WERI-Rb-1 (cell line): ENCODE data around the gene EYA4.

Experiments
- DNase-seq: peaks from one replicate; pipeline ENCODE4 v3.0.0-alpha.2; 2020
- H3K27ac ChIP-seq: fragments of 250-450 bp; sonication (Bioruptor Pico); 2 replicates; pipeline ENCODE4 v1.5.1; 2020; ENCODE audit warnings: mild to moderate bottlenecking, moderate library complexity
- H3K27me3 ChIP-seq: fragments of 250-450 bp; sonication (Bioruptor Pico); 2 replicates; pipeline ENCODE4 v1.5.1; 2021; ENCODE audit warnings: mild to moderate bottlenecking, low read depth, moderate library complexity; ENCODE audit not compliant: insufficient read depth, severe bottlenecking
- H3K36me3 ChIP-seq: fragments of 250-450 bp; sonication (Bioruptor Pico); 2 replicates; pipeline ENCODE4 v1.5.1; 2020; ENCODE audit warnings: mild to moderate bottlenecking, moderate library complexity
- H3K4me3 ChIP-seq: 2 replicates; pipeline ENCODE4 v1.5.1; 2011; ENCODE audit warnings: low read depth, mild to moderate bottlenecking, control low read depth, low read length
- H3K9me3 ChIP-seq: fragments of 250-450 bp; sonication (Bioruptor Pico); 2 replicates; pipeline ENCODE4 v1.5.1; 2021; ENCODE audit warnings: mild to moderate bottlenecking, moderate library complexity; ENCODE audit not compliant: severe bottlenecking
- TF ChIP-seq, protein P1 (sequence below): IDR thresholded peaks from 2 replicates; pipeline ENCODE4 v1.5.1; 2011; ENCODE audit warnings: low read depth, mild to moderate bottlenecking, control low read depth, inconsistent platforms, low read length

The EYA4 gene

DNA sequence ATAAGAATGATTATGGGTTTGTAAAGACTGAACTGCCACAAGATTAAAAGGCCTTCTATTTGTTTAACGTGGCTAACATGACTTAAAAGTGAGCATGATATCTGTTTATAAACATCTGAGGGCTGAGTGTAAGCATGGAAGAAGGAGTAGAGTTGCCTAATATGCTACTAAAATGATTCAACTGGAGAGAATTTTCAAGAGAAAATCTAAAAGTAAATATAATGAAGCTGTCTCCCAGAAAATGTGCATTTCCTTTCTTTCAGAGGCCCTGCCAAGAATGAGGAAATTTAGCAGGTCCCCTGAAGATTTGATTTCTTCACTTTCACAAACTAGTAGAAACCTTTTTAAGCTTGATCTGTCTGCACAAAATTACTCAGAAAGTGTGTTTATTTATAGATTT is 4.2 kb upstream of the EYA4 start:
- no peaks in the 10 kb centered on the region for H3K36me3 ChIP-seq
- H3K9me3 ChIP-seq, result no peaks in the 10 kb centered on the region
- TF ChIP-seq, protein P1, sequence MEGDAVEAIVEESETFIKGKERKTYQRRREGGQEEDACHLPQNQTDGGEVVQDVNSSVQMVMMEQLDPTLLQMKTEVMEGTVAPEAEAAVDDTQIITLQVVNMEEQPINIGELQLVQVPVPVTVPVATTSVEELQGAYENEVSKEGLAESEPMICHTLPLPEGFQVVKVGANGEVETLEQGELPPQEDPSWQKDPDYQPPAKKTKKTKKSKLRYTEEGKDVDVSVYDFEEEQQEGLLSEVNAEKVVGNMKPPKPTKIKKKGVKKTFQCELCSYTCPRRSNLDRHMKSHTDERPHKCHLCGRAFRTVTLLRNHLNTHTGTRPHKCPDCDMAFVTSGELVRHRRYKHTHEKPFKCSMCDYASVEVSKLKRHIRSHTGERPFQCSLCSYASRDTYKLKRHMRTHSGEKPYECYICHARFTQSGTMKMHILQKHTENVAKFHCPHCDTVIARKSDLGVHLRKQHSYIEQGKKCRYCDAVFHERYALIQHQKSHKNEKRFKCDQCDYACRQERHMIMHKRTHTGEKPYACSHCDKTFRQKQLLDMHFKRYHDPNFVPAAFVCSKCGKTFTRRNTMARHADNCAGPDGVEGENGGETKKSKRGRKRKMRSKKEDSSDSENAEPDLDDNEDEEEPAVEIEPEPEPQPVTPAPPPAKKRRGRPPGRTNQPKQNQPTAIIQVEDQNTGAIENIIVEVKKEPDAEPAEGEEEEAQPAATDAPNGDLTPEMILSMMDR, result no peak
- H3K27ac ChIP-seq, result no peak overlapping the region
- H3K4me3 ChIP-seq, result no peak overlapping the region
- DNase-seq, result no peak
- peaks cover 29% of the 10 kb centered on the region for H3K27me3 ChIP-seq

DNA sequence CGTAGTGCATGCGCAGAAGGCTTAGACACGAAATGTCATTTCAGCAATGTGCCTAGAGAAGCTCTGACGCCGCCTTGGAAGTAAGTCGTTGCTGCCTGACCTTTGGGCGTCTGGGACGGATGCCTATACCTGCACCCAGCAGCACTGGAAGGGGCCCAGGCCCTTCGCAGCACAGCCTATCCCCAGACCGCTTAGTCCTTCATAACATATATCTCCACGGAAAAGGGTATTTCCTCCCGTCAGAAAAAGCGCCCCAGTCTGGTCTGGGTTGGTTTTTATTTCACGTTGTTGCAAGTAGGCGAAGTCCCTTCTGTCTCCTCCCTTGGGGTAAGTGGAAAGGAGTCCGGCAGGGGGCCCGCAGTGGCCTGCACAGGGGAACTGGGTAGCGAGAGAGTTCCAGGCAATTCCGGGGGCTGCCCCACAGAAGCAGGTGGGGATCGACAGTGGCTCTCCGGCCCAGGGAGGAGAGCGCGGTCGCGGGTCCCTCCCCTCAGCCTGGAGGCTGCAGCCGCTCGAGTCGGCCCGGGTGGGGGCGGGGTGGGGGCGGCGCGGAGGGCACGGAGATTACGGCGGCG is 559 bp upstream of the EYA4 start:
- Histone ChIP-seq H3K4me3 (peak overlapping the region; percentile 47), H3K27ac (no peak overlapping the region), H3K36me3 (no peaks in the 10 kb centered on the region), H3K27me3 (peaks cover 53% of the 10 kb centered on the region), H3K9me3 (no peaks in the 10 kb centered on the region)
- no peak for DNase-seq
- TF ChIP-seq, protein P1, result 0 out of 2 replicates have a peak, but pooled peaks have one; percentile 5

DNA sequence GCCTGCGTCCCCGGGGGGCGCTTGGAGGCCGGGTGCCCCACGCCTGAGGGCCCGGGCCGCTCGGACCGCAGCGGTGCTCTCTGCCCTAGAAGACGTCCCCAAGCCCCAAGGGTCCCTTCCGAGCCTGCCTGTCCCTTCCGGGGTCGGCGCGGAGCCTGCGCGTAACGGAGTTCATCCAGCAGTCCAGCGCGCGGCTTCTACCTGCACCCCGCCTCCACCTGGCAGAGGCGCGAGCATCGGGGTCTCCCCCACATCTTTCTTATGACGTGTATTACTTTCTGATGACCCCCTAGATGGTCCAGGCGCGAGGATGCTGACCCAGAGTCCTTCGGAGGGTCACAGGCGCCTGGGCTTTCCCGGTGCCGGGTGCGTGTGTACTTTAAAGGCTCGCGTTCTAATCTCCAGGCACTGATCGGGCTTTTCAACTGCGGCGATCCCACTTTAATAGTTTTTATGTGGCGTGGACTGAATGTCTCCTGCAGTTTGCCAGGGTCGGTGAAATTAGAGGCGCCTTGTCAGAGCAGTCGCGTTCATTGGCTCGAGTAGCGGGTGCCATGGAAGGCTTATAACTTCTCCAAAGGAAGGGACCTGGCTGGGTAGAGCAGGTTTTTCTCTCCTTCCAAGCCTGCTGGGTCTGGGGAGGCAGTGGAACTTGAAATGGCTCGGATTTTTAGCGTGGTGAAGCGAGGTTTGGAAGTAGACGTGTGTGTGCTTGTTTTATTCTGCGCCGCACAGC is 912 bp downstream of the EYA4 start:
- TF ChIP-seq, protein P1, result no peak
- Histone ChIP-seq H3K36me3 (no peaks in the 10 kb centered on the region), H3K27me3 (peaks cover 59% of the 10 kb centered on the region), H3K4me3 (peak overlapping the region; percentile 47), H3K9me3 (no peaks in the 10 kb centered on the region), H3K27ac (no peak overlapping the region)
- no peak for DNase-seq

DNA sequence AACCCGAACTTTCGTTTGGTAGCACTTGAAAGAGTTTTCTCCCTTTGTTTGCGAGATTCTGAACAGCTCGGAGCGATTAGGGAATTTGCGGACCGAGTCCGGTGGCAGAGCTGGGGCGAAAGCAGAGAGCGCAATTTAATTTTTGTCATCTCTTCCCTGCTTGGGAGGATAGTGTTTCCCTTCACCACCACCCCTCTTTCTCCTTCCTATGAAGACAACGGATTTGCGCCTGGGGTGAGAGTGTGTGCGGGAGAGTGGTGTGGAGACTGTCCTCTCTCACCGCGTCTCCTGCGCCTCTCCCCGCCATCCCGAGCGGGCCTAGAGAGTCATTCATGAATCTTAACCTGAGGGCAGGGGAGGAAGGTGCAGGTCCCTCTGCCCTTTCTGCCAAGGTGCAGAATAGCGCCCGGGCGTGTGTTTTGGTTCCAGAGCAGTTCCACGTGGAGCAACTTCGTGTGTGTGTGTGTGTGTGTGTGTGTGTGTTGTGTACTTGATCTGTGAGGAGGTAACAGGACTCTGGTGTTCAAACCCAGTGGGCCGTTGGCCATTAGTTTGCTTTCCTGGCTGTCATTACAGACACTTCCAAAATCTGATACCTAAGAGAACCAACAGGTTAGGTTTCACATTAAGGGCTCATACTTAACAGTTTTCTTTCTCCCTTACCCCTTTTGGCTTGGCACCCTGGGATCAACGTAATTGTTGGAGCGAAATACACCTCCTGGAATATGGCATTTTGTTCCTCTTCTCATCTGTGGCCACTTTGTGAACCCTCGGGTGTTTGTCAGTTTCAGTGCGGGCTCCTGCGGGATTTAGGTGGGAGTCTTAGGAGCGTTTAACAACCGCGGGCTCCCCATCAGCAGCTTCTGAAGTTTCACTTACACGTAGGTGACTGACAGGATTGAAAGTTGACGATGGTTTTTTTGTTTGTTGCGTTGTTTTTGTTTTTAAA is 1.8 kb downstream of the EYA4 start:
- no peak for DNase-seq
- Histone ChIP-seq H3K9me3 (no peaks in the 10 kb centered on the region), H3K27me3 (peaks cover 63% of the 10 kb centered on the region), H3K4me3 (peak overlapping the region; percentile 47), H3K36me3 (no peaks in the 10 kb centered on the region), H3K27ac (no peak overlapping the region)
- TF ChIP-seq, protein P1, result no peak

DNA sequence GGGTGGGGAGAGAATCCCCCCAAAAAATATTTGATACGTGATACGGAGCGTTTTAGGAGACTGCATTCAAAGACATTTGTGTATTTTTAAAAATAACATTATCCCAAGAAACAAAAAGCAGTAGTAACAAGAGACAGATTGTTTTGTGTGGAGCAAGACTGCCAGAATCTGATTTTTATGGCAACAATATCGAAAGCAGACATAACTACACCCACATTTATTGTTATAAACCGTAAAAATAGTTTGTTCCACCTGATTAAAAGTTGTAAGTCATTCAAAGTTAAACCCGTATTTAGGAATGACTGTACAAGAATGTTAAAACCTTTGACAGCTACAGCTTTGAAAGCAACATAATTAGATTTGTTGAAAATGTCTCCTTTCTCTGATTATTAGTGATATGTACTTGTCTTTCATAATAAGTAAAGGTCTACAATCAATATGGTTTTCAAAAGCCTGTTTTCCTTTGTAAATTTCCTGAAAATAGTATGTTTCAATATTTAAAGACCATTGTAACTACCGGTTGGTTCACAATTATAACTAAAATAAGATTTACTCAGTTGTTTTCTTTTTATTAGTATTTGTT is 2.7 kb downstream of the EYA4 start:
- Histone ChIP-seq H3K27ac (no peak overlapping the region), H3K9me3 (no peaks in the 10 kb centered on the region), H3K27me3 (peaks cover 60% of the 10 kb centered on the region), H3K36me3 (no peaks in the 10 kb centered on the region), H3K4me3 (no peak overlapping the region)
- TF ChIP-seq, protein P1, result no peak
- DNase-seq, result no peak
